GM19240 (cell line): ENCODE results near the gene COL19A1.

Source experiments
- DNase-seq: peaks from one replicate; pipeline ENCODE4 v3.0.0; 2011; ENCODE audit warnings: low spot score; ENCODE audit not compliant: insufficient read length

Gene COL19A1

DNA sequence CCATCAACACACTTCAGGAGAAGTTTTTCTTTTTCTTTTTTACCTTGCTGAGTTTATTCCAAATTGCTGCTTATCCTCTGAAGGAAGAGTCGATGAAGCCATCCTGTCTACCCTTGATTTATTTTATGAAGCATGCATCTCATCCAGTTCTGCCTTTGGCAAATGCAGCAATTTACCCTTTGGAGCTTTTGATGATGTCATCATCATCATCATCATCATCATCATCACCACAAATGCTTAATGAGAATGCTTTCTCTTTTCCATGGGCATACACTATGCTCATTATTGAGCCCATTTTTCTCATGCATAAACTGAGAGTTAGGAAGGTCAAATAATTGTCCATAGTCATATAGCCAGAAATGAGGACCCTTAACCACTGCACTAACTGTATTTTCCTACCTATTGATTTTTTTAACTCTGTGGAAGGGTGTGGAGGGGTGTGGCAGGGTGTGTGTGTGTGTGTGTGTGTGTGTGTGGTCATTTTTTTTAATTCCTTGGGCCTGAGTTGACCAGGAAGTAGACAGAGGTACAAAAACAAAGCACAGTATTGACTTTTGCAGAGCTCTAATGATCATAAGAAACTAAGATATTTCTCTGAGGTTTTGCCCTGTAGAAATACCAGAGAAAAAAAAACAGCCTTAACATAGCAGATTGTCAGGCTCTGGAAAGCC is 353.7 kb downstream of the COL19A1 start:
- DNase-seq = no peak

DNA sequence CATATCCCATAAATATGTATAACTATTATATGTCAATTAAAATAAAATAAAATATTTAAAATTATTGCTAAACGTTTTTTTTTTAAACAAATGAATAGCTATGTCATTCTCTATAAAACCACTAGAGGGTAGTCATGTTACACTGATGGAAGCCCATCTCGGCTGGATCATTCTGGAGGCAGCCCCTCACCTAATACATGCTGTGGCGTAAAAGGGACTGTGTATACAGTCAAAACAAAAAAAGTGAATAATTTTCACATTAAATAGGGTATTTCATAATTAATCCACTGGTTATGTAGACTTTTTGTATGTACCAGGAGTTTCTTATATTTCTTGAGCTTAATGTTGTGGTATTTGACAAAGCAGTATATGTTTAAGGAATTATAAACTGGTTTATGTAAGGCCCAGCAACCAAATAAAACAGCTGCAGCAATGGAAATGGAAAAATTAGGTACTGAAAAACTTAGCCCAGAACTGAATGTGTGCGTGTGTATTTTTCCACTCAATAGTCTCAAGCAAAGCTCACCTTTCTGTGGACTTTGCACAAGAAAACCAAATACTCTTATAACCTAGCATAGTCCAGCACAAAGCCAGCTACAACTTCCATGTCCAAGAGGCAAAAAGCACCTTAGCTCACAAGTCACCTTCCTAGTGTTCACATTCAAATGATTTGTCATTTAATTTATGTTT is 354.8 kb downstream of the COL19A1 start:
- DNase-seq = peak; percentile 3

DNA sequence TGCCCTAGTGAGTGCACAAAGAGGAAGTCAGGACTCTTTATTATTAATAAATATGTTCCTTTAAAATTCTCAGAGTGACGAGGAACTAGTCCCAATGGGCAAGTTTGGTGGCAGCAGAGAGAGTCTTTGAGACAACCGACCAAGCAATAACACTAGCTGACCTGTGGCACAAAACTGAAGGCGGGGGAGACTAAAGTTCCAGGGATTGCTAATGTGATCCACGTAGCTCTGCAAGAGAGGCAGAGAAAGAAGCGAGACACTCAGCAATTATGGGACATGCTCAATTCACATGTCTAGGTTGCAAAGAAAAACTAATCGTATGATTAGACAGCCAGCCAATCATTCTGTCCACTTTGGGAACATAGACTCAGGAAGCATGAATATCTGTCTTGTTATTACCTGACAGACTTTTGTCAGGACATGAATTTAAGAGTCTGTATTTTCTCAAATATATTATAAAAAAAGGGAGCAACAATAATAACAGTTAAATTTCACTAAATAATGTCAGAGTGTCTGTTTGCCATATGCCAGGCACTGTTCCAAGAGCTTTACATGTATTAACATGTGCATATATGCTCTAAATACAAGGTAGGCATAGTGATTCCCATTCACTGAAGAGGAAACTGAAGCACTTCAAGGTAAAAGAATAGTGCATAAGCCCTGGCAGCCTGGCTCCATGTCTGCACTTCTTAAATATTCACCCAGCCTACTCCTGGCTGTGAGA is 355.5 kb downstream of the COL19A1 start:
- DNase-seq = no peak

DNA sequence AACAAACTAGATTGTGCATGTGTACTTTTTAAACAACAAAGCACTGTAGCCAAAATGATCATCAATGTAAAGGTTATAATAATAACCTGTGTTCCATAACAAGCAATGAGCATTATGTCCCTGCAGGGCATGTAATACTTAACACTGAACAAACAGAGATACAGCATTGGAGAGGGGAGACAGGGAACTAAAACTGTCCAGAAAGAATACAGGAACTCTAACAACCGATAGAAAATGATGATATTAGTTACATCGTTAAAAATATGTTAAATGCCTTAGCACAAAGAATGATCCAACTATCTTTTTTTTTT is 356.0 kb downstream of the COL19A1 start:
- DNase-seq = no peak

DNA sequence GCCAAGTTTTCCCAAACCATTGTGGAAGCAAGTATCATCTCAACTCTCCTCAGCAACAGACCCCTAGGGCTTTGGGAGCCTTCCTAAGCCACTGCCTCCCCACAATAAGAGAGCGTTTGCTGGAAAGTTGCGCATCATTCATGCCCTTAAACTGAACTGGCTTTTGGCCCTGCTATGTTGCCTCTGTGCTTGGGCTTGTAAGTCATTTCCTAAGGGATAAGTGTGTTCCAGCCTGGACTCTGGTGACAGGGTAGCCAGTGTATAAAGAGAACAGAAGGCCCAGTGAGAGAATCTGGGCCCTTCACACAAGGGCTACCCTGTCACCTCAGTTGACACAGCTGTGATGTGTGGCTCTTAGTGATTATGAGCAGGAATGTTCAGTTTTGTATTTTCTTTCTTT is 358.7 kb downstream of the COL19A1 start:
- DNase-seq = no peak

DNA sequence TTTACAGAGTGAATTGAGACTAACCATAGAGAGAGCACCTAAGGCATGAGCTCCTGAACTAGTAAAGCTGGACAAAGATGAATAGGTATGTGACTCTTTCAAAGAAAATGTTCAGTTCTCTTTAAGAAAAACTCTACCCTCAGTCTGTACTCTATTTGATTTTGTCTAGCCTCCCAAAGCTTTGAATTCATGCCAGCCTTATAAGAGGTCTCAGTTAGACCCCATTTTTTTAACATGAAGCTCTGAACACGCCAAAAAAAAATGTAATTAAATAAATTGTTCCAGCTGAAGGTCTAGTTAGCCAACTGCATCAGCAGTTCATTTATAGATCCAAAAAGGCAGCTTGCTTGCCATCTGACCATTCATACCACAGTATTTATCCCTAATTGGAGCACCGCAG is 365.0 kb downstream of the COL19A1 start:
- no peak for DNase-seq

DNA sequence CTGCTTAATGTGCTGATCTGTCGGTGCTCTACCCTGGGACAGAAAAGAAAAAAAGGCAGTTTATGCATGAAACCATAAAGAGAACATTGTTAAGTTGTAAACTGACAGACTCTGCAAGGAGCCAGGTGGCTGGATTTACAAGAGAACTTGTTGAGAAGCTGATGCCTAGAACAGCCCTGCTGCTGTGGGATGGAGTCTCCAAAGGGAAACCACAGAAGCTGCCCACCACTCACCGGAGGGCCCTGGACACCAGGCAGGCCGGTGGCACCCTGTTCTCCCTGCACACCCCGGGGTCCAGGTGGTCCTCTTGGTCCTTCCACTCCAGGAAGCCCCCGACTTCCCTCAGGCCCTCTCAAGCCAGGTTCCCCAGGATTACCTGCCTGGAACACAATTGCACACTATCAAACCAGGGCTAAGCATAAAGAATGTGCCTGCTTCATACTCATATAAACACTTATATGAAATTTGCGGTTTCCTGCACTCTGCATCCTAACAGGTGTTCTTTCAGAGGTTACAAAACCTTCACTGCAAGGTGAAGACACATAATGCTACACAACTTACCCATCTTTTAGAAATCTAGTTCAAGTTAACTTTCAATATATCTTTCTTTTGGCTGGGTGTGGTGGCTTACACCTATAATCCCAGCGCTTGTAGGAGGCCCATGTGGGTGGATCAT is 368.3 kb downstream of the COL19A1 start:
- no peak for DNase-seq

DNA sequence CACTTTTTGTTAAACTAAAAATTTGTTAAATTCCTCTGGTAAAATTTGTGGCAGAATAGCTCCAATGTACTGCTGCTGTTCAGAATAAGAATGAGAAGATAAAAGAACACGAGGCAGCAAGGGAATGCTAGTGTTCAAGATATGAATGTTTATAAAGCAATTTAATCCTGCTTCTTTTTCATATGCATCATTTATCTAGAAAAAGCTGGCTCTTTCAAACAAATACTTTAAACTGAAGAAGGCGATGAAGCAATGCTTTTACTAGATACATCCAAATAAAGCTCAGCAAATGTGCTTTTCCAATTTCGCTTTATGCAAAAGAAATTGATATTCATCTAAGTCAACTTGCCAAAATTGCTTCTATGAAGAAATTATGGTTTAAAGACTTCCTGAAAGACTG is 370.0 kb downstream of the COL19A1 start:
- DNase-seq = no peak

DNA sequence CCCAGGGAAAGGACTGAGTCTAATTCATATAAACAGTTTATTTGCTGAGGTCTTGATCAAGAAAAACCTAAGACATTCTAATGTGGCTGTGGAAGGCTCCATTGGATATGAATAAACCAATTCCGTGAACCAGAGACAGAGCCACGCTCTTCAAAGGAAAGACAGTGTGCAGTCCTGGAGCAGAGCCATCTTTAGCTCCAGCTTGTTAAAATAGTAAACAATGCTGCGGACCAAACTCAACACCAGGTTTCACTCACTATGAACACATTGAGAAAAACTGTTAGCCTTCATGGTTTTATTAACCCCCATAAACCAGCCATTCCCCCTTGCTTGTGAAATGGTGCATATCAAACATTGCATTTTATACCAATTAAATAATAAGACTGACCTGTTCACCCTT is 374.7 kb downstream of the COL19A1 start:
- no peak for DNase-seq

DNA sequence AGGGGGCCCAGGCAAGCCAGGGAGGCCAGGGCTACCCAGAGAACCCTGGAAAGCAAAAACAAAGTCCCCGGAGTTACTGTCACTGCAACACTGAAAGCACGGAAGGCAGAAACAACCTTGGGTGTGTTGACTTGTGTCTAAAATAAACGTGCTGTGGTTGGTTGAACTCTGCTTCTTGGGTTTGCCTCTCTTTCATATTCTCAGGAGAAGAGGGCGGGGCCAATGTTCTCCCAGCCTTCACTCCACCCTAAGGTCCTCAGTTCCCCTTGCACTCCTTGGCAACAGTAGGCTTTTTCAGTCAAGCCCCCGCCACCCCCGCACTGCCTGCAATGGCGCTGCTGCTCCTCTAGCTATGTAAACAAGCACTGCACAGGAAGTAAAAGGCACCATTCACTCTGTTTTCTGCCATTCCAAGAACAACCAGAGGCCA is 375.6 kb downstream of the COL19A1 start:
- no peak for DNase-seq

DNA sequence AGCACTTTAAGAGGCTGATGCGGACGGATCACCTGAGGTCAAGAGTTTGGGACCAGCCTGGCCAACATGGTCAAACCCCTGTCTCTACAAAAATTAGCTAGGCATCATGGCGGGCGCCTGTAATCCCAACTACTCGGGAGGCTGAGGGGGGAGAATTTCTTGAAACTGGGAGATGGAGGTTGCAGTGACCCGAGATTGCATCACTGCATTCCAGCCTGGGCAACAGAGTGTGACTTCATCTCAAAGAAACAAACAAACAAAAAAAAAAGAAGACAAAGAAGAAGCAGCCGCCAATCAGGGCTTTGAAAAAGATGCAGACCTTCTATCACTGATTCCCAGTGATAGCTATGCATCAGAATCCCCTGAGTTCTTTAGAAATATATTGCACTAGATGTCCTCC is 379.8 kb downstream of the COL19A1 start:
- DNase-seq = no peak

DNA sequence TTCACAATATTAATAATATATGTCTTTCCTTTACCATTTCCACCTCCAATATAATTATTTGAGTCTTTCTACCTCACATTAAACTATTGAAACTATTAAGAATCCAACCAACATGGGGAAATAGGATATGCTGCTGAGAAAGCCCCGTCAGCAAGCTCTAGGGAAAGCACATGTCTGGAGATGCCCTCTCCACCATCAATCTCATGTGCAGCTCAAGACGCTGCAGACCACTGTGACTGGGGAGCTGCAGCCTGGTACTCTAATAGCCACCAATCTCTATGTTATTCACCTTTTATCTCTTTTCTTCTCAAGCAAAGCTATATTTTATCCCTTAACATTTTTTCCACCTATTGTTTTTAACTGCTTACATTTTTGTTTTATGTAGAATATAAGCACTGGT is 386.2 kb downstream of the COL19A1 start:
- DNase-seq = no peak

DNA sequence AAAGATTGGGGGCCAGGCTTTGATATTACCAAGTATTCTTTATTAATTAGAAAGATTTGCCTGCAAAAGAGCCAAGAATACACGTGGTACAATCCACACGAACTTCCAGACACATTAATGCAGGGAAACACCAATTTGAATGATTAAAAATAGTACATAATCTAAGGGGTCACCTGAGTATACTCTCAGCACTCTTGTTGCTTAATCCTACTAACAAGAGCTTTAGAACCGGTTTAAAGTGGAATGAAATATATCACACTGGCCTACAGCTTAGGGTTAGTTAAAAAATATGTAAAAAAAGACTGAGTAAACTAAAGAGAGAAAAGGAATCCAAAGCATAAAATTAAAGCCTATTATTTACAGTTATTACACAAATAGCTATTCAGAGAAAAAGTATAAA is 387.6 kb downstream of the COL19A1 start:
- DNase-seq = no peak

DNA sequence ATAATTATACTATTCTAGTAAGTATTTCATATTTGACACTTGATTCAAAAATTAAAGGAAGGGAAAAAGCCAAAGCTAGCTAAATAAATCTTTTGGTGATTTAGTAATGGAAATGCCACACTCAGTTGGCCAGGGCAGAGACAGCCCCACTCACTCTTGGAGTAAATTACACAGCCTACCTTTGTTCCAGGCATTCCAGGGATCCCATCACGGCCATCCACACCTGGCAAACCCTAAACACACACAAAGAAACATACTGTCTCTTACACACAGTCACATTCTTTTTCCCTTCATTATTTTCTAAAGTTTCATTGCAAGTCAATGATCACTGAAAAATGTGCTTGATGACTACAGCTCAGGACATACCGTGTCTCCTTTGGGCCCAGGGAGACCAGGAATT is 388.4 kb downstream of the COL19A1 start:
- no peak for DNase-seq

DNA sequence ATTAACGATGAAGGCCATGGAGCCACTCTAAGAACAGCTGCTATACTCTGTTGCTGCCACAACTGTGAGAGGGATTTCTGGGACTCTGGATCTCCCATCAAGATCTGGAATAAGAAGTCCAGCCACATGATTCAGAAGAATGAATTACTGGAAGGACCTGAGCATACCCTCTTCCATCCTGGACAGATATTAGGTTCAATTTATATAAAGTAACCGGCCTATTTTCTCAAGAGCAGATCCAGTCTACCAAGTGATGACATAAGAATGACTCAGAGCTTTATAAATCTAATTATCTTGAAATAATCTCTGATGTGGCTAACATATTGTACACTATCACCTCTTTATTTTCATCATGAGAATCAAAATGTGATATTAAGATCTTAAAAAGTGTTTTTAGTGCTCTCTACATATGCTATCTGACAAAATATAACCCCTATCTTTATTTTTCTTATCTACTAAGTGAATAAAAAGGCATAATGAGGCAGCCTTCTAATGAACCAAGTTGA is 391.5 kb downstream of the COL19A1 start:
- no peak for DNase-seq

DNA sequence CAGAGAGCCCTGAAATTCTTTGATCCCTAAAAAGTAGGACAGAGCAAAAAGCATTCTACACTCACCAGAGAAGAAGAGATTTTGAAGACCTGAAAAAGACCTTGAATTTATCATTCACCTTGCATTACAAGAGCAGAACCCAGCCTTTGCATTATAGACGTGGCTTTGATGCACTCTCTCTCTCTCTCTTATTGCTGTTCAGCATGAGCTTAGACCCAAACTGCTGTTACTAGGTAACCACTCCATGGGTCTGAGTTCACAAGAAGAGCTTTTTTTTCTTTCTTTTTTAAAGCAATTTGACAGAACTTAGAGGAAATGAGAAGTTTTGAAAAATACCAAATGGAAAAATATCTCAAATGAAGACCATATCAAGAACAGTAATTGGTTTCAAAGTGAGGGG is 392.1 kb downstream of the COL19A1 start:
- DNase-seq = no peak
